Adipose tissue (tissue), 3 donors: ENCODE measurements around the gene CD248. TPM values are rescaled to one million over a fixed set of nuclear protein-coding genes. Genes with fewer than 3 reads are reported as not detected.

Source experiments
- H3K27ac ChIP-seq: one replicate; pipeline ENCODE4 v1.5.1; 2013; ENCODE audit warnings: low read depth, low read length
- WGBS, 3 donors: extraction: QIAGEN DNeasy Blood & Tissue Kit; methylation state at CpG; one replicate each; pipeline ENCODE4 v1.1.7; 2013; 5-methylcytosine and 5-hydroxymethylcytosine counted together
- polyA plus RNA-seq, 3 donors: library from polyadenylated mRNA; stranded (reverse); fragments of 200-250 nt; gene quantifications; one replicate each; pipeline ENCODE4 v1.2.3, GENCODE V29; 2013
- donor health status: healthy with polysubstance abuse.
- donor health status: Bipolar disorder and iron deficiency.
- donor health status: healthy.

CD248 gene
- polyA plus RNA-seq, 3 donors = 22.3 to 327 (median 55.8) TPM

DNA sequence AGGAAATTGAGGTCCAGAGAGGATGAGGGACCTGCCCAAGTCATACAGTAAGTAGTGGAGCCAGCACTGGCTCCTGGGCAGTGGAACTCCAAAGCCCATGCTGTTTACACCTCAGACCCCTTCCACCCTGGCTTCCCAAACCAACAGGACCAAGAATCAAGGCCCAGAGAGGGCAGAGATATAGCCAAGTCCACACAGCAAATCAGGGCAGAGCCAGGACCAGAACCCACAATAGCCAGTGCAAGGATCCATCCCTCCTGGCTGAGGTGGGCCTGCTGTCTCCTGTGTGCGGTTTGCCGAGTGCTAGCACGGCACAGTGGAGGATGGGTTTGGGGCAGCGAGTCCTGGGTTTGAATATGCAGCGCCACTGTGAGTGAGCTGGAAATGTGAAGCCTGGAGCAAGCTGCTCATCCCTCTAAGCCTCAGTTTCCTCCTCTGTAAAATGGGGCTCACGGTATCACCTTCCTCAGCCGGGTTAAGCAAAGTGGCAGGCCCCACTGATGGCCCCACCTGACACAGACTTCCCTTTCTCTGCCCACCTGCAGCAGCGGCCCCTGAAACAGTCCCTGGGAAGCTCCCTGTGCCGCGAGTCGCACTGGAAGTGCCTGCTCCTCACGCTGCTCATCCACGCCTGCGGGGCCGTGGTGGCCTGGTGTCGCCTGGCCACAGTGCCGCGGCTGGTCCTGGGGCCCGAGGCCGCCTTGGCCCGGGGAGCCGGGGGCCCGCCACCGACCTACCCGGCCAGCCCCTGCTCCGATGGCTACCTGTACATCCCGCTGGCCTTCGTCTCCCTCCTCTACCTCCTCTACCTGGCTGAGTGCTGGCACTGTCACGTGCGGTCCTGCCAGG lies 22.8 kb downstream of the CD248 start:
- H3K27ac ChIP-seq = no peak overlapping the region
- WGBS, 3 donors = 76 to 83% (median 81%) methylated on average over 28 to 30 of the region's 30 CpGs

DNA sequence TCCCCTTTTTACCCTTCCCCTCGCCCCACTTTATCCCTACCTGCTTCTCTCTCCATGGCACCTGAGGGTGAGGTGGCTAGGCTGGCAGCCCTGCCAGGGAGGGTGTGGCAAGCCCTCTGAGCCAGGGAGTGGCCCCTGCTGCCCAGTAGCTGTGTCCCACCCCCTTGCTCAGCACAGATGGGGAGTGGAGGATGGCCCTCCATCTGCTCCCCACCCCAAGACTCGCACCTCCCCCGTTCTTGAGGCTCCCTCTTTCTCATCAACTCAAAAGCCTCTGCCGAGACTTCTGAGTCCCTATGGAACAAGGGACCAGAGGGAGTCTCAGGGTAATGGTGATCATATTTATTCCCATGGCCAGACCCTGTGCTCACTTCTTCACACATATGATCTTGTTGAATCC lies 23.5 kb downstream of the CD248 start:
- 78 to 84% (median 80%) methylated on average over 4 of the region's 4 CpGs for WGBS, 3 donors
- H3K27ac ChIP-seq = no peak overlapping the region

DNA sequence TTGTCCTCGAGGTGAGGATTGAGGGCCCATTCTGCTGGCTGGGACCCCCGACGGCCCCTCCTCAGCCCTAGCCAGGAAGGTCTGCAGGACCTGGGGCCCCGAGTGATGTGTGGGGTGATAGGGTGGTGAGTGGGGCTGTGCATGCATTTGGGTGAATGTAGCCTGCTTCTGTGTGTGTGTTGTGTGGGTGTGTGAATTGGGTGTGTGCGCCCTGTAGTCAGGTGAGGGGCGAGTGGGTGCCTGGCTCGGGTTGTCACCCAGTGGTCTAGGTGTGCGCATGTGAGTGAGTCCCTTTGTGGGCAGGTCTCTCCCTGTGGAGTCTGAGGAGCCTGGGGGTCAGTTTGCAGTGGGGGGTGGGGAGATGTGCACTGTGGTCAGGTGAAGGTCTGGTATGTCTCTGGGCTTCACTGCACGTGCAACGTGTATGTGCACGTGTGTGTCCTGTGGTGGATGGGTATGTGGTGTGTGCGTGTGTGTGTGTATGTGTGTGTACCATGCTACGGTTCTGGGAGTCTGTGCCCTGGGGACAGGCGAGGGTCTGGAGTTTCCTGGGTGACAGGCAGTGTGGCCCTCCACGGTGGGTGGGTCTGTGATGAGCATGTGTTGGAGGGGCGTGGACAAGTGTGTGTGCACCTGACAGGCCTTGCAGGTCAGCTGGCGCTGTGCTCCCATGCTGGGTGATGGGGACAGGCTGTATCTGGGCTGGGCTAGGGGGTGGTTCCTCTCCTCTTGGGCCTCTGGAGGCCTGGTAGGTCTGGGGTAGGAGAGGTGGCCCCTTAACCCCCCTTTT lies 24.1 kb downstream of the CD248 start:
- H3K27ac ChIP-seq = no peak overlapping the region
- 49 to 51% (median 50%) methylated on average over 16 to 17 of the region's 17 CpGs for WGBS, 3 donors

DNA sequence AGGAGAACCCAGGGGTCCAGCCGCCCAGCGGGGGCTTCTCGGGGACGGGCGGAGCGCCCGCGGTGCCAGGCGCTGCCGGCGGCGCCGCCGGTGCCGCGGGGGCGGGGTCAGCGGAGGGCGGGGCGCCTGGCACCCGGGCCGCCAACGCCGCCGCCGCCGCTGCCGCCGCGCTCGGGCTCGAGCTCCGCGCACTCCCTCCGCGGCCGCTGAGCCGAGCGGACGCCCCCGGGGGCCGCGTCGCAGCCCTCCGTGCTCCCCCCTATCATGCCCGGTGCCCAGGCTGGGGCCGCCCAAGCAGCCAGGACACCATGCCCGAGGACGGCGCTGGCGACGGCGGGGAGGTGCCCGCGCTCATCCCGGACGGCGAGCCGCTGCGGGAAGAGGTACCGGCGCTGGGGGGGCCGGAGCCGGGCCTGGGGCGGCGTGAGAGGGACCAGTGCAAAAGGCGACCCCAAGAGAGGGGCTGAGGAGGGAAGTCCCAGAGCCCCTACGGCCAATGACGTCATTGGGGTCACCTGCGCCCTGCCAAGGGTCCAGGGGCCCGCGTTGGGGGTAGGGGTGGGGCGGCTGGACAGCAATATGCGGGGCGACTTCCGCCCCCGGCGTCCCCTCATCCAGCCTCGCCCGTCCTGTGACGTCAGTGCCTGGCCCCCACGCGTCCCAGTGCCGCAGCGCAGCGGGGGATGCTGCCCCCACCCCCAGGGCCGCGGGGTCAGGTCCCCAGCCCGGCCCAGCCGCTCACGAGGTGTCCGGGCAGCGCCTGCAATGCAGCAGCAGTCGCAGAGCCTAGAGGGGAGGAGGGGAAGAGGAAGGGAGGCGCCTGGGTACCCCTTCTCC lies 24.9 kb downstream of the CD248 start, which contains the start of gene TMEM151A:
Gene TMEM151A, plus strand, starts transcription at position 189 of the 837 bp plus-strand sequence. Its CDS starts 120 bp downstream, at position 309.
- 1 to 2% (median 2%) methylated on average over 60 to 95 of the region's 95 CpGs for WGBS, 3 donors

DNA sequence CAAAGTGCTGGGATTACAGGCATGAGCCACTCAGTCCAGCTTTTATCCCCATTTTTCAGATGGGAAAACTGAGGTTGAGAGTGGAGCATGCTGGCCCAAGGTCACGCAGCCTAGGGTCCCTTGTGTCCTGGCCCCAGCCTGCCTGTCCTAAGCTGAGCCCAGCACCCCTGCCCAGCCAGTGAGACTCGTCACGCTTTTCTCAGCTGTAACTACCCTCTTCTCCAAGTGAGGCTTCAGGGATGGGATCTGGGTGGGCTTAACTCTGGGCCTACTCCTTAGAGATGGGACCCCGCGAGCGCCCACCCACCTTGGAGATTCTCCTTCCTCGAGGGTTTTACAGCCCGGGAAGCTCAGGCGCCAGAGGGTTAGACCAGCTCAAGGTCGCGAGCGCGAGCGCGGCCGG lies 25.5 kb downstream of the CD248 start:
- no peak overlapping the region for H3K27ac ChIP-seq
- 12 to 17% (median 17%) methylated on average over 16 of the region's 16 CpGs for WGBS, 3 donors

More for the DNA sequence above, 24.9 kb downstream of the CD248 start, which contains the start of gene TMEM151A:
- no peak within 1 kb of the TSS for H3K27ac ChIP-seq

DNA sequence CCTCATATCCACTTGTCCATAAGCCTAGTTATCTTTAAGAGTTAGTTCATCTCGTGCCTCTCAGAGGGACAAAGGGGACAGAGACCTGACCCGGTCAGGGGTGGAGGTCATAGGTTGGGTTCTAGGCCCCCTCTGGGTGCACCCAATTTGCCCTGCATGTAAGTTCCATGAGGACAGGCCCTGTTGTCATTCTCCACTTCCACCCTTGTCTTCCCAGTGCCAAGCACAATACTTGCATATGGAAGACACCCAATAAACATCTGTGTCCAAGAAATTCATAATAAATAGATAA lies 26.6 kb downstream of the CD248 start:
- 73 to 85% (median 75%) methylated on average over 2 of the region's 2 CpGs for WGBS, 3 donors

DNA sequence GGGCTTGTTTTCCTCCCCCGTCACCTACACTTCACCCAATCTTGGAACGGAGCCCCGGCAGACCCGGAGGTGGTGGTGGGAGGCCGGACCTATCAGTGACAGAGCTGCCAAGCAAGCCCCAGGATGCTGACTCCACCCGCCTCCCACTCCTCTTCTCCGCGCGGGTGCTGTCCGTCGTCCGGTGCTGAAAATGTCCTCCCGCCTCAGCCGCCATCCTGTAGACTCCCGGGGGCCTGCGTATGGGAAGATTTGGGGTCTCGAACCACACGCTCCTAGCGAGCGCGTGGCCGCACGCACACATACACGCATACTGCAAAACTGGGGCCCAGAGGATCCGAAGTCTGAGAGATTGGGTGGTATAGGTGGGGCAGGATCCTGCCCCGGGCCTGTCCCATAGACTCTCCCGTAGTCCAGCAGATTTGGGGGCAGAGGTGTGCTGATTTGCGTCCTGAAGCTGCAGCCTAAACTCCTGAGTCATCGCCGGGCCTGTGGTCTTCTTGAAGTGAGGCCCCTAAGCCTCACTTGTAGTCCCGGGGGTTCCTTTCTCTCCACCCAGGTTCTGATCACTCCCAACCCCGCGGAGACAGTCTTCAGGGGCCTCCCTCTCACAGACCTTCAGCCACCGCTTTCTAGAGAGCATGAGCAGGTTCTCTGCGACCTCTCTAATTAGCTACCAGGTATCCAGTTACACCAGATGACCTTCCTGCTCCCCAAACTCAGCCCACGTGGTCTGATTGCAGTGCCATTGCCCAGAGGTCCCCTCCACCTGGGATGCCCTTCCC lies 27.1 kb downstream of the CD248 start:
- WGBS, 3 donors = 9 to 11% (median 11%) methylated on average over 33 to 36 of the region's 36 CpGs
- no peak overlapping the region for H3K27ac ChIP-seq

More for the DNA sequence above, 26.6 kb downstream of the CD248 start:
- H3K27ac ChIP-seq = no peak overlapping the region

DNA sequence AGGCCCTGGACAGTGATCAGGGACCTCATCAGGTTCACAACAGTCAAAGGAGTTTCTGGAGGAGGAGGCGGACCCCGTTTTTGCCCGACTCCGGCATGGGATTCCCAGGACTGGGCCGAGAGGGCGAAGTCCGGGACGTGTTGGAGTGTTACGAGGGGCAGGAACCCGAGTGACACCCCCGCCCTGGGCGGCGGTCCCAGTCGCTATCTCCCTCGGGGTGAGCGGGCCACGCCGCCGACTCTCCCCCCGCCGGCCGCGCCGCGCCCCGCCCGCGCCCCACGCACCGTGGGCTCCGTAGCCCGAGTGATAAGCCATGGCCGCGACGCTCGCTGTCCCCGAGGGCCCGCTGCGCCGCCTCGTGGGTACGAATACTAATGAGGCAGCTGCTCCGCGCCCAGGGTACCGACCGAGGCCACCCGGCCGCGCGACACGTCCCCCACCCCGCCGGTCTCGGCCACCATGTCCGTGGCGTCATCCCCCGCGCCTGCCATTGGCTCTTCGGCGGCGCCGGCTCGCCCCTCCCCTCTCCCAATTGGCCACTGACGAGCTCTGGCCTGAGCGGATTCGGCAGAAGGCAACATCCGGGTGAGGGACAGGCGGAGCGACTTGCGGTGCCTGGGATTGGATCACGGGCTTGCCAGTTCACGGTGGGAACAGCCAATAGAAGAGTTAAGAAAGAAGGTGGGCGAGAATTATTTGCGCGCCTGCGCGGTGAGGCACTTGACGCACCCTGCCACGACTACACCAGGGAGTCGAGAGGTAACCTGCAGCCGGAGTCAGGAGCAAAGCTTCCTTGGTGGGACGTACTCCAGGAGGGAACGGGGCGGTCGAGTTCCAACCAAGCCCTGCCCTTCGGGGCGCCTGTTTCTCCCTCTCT lies 27.9 kb downstream of the CD248 start, which contains the start of gene YIF1A:
Gene YIF1A, minus strand, starts transcription at position 473 of the 877 bp plus-strand sequence. Its CDS starts 158 bp downstream, at position 315.
- H3K27ac ChIP-seq = peak within 1 kb of the TSS; percentile 55
- 0% methylated on average over 69 to 87 of the region's 87 CpGs for WGBS, 3 donors

DNA sequence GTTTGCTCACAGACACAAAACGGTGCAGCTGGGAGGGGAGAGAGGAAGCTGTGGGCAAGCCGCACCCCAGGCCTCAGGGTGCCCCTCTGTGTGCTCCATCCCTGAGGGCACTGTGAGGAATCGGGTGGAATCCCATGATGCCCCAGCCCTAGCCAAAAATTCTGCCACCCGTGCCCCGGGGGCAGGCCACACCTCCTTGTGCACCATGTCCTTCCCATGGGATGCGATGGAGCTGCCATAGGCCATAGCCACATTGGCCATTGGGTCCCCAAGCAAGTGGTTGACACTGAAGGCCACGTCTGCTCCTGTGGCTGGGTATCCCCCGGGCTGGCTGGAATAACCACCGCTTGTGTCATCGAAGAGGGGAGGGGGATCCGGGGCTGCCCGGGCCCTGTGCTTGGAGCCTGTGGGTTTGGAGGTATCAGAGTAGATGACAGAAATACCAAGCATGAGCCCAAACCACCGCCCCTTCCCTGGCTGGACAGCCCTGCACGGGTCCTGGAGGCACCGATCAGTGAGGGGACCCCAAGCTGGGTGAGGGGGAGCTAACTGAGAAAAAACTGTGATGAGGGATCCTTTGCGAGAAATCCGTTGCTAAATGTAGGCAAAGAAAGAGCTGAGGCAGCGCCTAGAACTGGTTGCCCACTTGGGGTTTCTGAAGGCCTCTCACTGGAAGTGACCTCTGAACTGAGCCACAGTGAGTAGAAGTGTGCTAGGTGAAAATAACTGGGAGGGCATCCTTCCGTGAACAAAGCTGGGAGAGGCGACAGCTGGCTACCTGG lies 28.8 kb downstream of the CD248 start:
- no peak overlapping the region for H3K27ac ChIP-seq
- 29 to 37% (median 35%) methylated on average over 19 to 20 of the region's 20 CpGs for WGBS, 3 donors

DNA sequence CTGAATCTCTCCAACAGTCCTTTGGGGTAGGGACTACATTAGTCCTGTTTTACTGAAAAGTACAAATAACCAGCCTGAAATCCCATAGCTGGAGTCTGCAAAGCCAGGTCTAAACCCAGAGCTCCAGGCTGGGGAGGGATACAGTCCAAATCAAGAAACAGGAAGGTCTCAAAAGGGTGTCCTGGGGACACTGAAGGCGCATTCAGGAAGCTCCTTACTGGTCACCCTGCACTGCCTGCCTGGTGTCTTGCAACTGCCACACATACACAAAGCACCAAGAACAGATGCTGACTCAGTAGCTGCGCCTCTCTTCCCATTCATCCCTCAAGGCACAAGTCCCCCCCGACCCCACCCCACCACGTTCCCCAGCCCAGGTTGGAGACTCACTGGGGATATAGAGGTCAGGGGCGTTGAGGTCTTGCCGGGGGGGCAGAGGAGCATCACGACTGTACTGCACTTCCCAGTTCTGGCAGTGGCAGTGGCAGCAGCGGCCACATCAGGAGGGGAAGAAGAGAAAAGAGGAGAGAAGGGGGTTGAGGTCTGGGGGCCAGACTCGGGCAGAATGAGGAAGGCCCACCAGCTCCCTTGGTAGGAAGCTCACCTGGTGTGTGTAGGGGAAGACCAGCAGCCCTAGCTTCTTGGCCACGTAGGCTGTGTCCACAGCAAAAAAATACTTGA lies 29.5 kb downstream of the CD248 start:
- WGBS, 3 donors = 55 to 69% (median 59%) methylated on average over 10 of the region's 10 CpGs

DNA sequence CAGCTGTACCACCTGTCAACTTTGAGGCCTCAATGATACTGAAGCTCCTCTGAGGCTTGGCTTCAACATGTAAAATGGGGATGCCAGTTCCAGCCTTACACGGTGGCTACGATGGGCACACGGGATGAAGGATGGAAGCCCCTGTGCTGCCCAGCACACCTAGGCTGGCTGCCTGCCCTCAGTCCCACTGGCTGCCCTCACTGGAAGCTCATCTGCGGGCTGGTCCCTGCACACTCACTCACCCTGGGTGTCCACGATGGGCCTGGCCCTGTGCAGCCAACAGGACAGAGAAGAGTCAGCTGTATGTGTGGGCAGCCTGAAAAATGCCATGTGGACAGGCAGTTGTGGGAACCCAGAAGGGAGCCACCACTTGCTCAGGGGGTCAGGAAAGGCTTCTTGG lies 30.1 kb downstream of the CD248 start:
- 84 to 85% (median 85%) methylated on average over 5 of the region's 5 CpGs for WGBS, 3 donors
- H3K27ac ChIP-seq = no peak overlapping the region

More for the DNA sequence above, 29.5 kb downstream of the CD248 start:
- no peak overlapping the region for H3K27ac ChIP-seq

DNA sequence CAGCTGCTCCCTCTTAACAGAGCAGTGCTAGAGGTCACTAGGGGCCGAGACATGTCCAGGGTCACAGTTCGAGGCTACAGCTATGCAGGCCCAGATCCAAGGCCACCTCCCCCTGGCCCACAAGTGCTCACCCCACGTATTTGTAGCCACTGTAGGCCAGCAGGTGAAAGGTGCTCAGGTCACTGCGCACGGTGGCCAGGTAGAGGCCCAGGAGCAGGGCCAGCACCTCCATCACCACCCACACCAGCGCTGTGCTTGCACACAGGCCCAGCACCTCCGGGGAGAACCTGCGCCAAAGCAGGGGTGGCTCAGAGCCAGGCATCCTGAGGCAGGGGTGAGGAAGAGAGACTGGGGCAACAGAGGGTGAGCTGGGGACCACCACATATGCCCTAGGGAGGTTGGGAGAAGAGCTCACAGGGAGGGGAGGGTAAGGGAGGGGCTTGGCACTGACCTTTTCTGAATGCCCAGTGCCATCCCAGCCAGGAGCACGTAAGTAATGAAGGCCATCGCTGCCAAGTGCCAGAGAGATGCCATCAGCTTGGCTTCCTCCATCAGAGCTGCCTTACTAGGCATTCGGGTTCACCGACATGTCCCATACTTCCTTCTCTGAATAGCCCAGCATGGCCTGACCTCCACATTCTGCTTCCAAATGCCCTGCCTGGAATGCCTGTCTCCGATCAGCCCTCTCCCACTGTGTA lies 31.4 kb downstream of the CD248 start:
- H3K27ac ChIP-seq = no peak overlapping the region
- WGBS, 3 donors = 82 to 91% (median 84%) methylated on average over 13 of the region's 13 CpGs

DNA sequence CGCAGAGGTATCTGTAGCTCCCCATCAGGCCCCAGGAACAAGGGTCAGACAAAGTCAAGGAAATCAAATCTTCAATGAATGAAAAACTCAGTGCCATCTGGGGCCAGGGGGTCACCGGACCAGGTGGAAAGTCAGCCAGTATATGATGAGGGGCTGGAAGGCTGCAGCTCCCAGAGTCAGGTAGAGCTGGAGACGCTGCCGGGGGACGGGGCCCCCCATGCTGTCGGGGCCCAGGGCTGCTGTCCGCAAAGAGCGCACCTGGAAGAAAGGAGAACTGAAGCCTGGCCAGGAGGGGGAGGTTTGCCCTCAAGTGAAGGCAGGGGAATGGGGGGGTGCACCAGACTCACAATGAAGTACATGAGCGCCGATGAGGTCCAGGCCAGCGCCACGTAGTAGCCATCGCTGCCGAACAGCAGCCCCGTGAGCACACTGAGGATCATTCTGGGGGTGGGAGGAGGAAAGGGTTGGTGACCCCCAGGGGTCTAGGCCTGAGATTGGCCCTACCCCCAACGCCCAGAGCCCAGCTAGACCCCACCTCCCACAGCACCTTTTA lies 32.2 kb downstream of the CD248 start:
- H3K27ac ChIP-seq = no peak overlapping the region
- WGBS, 3 donors = 92 to 95% (median 94%) methylated on average over 15 to 16 of the region's 16 CpGs

DNA sequence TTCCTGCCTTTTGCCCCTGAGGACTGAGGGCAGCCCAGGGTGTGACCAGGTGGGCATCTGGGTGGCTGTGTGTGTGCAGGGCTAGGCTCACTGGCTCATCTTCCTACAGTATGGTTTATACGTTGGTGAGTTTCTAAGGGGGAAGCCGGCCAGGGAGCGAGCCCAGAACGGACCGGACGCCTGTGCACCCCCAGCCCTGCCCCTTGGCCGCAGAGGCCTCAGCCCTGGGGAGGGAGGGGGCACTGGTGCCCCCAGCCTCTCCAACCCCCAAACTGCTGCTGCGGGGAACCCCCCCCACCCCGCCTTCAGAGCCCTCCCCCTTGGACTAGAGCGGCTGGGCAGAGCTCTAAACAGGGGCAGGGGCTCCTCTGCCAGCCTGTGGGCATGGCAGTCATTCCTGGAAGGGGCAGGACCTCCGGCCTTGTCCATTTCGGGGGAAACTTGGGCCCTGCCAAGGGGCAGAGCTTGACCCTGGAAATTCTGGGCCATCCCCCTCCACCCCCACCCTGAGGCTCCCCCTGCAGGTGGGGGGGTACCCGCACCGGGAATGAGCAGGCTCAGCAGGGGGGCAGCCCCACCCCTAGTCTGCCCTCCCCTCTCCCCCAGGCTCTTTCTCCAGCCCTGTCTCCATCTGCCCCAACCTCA lies 33.3 kb downstream of the CD248 start:
- WGBS, 3 donors = 79 to 83% (median 82%) methylated on average over 13 to 14 of the region's 14 CpGs
- H3K27ac ChIP-seq = no peak overlapping the region
